B cell (primary cell): Measurements from ENCODE around the gene STK40.

ENCODE experiments used
- CTCF ChIP-seq: fragments of 200-600 bp; IDR thresholded peaks from one replicate; pipeline ENCODE4 v1.8.0; 2022; ENCODE audit warnings: antibody characterized with exemption, mild to moderate bottlenecking
- EZH2 ChIP-seq: IDR thresholded peaks from 2 replicates; pipeline ENCODE4 v1.6.1; 2012; ENCODE audit warnings: borderline replicate concordance, low read depth, mild to moderate bottlenecking, moderate library complexity, low read length; ENCODE audit not compliant: insufficient read depth, poor library complexity, severe bottlenecking

- TF ChIP-seq CTCF (peak; percentile 97), EZH2 (no peak)
Observed at GRCh38 chr1:36420836-36421317, 35.2 kb upstream of the STK40 start.
